Upper lobe of left lung (tissue), 6 donors: ENCODE results near the gene AP1G1. TPM values are rescaled to one million over a fixed set of nuclear protein-coding genes. Genes with fewer than 3 reads are reported as not detected.
A peak's percentile ranks its signal among the peaks of the same experiment; 100 is the strongest.
"Not testable (repeated sequence)": the region's sequence is repeated elsewhere in the genome, so short reads cannot be mapped to it uniquely, and the experiment has no call there.

Experiments
- ATAC-seq, 2 donors: fragments of 200-7000 bp; cut with Tn5 transposase; one replicate each; pipeline ENCODE4 v1.9.1; 2022; ENCODE audit warnings: mild to moderate bottlenecking in 2 of 2, moderate library complexity in 2 of 2; ENCODE audit not compliant: low FRiP score in 2 of 2
- DNase-seq, 2 donors: peaks; one replicate each; pipeline ENCODE4 v3.0.0-alpha.2; 2019 to 2020
- H3K27ac ChIP-seq, 4 donors: fragments of 200-600 bp; sonication (generic); one replicate each; pipeline ENCODE4 v1.5.1; 2016 to 2019
- H3K27me3 ChIP-seq, 4 donors: fragments of 200-600 bp; sonication (generic); one replicate each; pipeline ENCODE4 v1.5.1; 2017 to 2019
- H3K36me3 ChIP-seq, 4 donors: fragments of 200-600 bp; sonication (generic); one replicate each; pipeline ENCODE4 v1.5.1; 2016 to 2019
- H3K4me1 ChIP-seq, 4 donors: fragments of 200-600 bp; sonication (generic); one replicate each; pipeline ENCODE4 v1.5.1; 2018 to 2019
- H3K4me3 ChIP-seq, 4 donors: fragments of 200-600 bp; sonication (generic); one replicate each; pipeline ENCODE4 v1.5.1; 2017 to 2019; ENCODE audit warnings: mild to moderate bottlenecking in 2 of 4, moderate library complexity in 1 of 4
- H3K9me3 ChIP-seq, 4 donors: fragments of 200-600 bp; sonication (generic); one replicate each; pipeline ENCODE4 v1.5.1; 2018 to 2019
- EP300 ChIP-seq, 4 donors: sonication (generic); formaldehyde crosslinking; IDR thresholded peaks; one replicate each; pipeline ENCODE4 v1.5.1; 2017; ENCODE audit warnings: antibody characterized with exemption in 4 of 4, control low read depth in 2 of 4
- POLR2A ChIP-seq, 4 donors: fragments of 450-650 bp; IDR thresholded peaks; one replicate each; pipeline ENCODE4 v1.5.1; 2016 to 2017; ENCODE audit warnings: antibody characterized with exemption in 4 of 4, mild to moderate bottlenecking in 2 of 4
- POLR2AphosphoS5 ChIP-seq, 2 donors: sonication (generic); formaldehyde crosslinking; IDR thresholded peaks; one replicate each; pipeline ENCODE4 v1.5.1; 2017; ENCODE audit warnings: antibody characterized with exemption in 2 of 2
- WGBS, 2 donors: methylation state at CpG; one replicate each; pipeline ENCODE4 v1.1.5; 2017 to 2018; 5-methylcytosine and 5-hydroxymethylcytosine counted together
- total RNA-seq, 6 donors: library from RNA; depleted of rRNA in 4 of 6; stranded (reverse); fragments of >200 nt in 4 of 6; gene quantifications; one replicate each; pipeline versions ENCODE4 v1.1.0 to v1.2.1, GENCODE V29; 2016 to 2021
- TF ChIP-seq, protein P1 (sequence below), 6 experiments: fragments of 450-650 bp in 4 of 6; fragments of 200-600 bp in 2 of 6; sonication (generic) in 2 of 6; IDR thresholded peaks; one replicate each; pipeline ENCODE4 v1.5.1; 2016 to 2019; ENCODE audit warnings: antibody characterized with exemption in 6 of 6
- donor health status: DM: no; HTN: no; CAD: no; lungs with moderate emphysema.
- donor health status: DM: no; HTN: yes; CAD: no; lungs with severe emphysema.

The AP1G1 gene
- total RNA-seq, 6 donors from 2014 or later, result 63.7 to 145 (median 88.6) TPM

- Histone ChIP-seq H3K36me3 (peaks cover 0 to 10% (median 5%) of the 10 kb centered on the region in 4 donors), H3K9me3 (no peaks in the 10 kb centered on the region), H3K4me3 (no peak overlapping the region), H3K4me1 (no peaks in the 10 kb centered on the region), H3K27me3 (no peaks in the 10 kb centered on the region), H3K27ac (no peak overlapping the region)
- WGBS, 2 donors, result 90 to 97% methylated on average over 3 of the region's 3 CpGs
- no peak for TF ChIP-seq EP300 (IDR thresholded peaks at IDR 0.05)
- TF ChIP-seq, protein P1, sequence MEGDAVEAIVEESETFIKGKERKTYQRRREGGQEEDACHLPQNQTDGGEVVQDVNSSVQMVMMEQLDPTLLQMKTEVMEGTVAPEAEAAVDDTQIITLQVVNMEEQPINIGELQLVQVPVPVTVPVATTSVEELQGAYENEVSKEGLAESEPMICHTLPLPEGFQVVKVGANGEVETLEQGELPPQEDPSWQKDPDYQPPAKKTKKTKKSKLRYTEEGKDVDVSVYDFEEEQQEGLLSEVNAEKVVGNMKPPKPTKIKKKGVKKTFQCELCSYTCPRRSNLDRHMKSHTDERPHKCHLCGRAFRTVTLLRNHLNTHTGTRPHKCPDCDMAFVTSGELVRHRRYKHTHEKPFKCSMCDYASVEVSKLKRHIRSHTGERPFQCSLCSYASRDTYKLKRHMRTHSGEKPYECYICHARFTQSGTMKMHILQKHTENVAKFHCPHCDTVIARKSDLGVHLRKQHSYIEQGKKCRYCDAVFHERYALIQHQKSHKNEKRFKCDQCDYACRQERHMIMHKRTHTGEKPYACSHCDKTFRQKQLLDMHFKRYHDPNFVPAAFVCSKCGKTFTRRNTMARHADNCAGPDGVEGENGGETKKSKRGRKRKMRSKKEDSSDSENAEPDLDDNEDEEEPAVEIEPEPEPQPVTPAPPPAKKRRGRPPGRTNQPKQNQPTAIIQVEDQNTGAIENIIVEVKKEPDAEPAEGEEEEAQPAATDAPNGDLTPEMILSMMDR (IDR thresholded peaks at IDR 0.05), result no peak
- peak in 1 of 2 donors; percentile 19 for ATAC-seq
- DNase-seq, result no peak
These were observed 110.1 kb downstream of the AP1G1 start for GRCh38 chr16:71698491-71698890.

GRCh38 chr16:71693164-71693563 lies 115.5 kb downstream of the AP1G1 start:
- TF ChIP-seq POLR2AphosphoS5 (IDR thresholded peaks at IDR 0.05) (no peak), POLR2A (IDR thresholded peaks at IDR 0.05) (no peak), EP300 (IDR thresholded peaks at IDR 0.05) (no peak)
- TF ChIP-seq, protein P1 (IDR thresholded peaks at IDR 0.05), result no peak
- H3K4me3 ChIP-seq, result no peak overlapping the region

GRCh38 chr16:71689901-71690300 lies 118.7 kb downstream of the AP1G1 start:
- no peak for DNase-seq
- no peak overlapping the region for H3K4me3 ChIP-seq
- WGBS, 2 donors, result 0 to 80% methylated on average over 1 of the region's 1 CpG
- ATAC-seq, result no peak
- H3K4me1 ChIP-seq, result no peaks in the 10 kb centered on the region
- TF ChIP-seq, protein P1 (IDR thresholded peaks at IDR 0.05), result no peak
- TF ChIP-seq POLR2A (IDR thresholded peaks at IDR 0.05) (no peak), EP300 (IDR thresholded peaks at IDR 0.05) (no peak), POLR2AphosphoS5 (IDR thresholded peaks at IDR 0.05) (no peak)
- H3K27ac ChIP-seq, result no peak overlapping the region
- no peaks in the 10 kb centered on the region for H3K27me3 ChIP-seq
- H3K9me3 ChIP-seq, result no peaks in the 10 kb centered on the region
- H3K36me3 ChIP-seq, result peaks cover 0 to 28% (median 0%) of the 10 kb centered on the region in 4 donors

More at GRCh38 chr16:71693164-71693563, 115.5 kb downstream of the AP1G1 start:
- no peaks in the 10 kb centered on the region for H3K4me1 ChIP-seq
- H3K36me3 ChIP-seq, result peaks cover 0 to 26% (median 0%) of the 10 kb centered on the region in 4 donors
- H3K9me3 ChIP-seq, result no peaks in the 10 kb centered on the region
- no peak for ATAC-seq
- H3K27me3 ChIP-seq, result no peaks in the 10 kb centered on the region
- WGBS, 2 donors, result 92 to 97% methylated on average over 5 of the region's 5 CpGs
- no peak for DNase-seq
- H3K27ac ChIP-seq, result no peak overlapping the region

DNA sequence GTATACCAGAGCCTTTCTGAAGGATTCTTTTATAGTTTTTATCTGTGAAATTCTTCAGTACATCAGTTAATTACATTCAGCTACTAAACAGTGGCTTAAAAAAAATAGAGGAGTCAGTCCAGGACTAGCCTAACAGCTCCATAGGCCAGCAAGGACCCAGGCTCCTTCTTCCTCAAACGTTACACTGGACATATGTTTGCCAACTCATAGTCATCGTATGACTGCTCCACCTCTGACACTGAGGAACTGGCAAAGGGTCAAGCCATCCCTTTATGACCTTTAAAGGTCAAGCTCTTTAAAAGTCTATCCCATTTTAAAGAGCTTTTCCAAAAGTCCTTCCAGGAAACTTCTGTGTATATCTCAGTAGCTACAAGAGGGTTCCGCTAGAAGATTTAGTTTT lies 120.8 kb downstream of the AP1G1 start:
- no peaks in the 10 kb centered on the region for H3K9me3 ChIP-seq
- ATAC-seq (no peak), DNase-seq (no peak)
- H3K4me3 ChIP-seq, result no peak overlapping the region
- H3K36me3 ChIP-seq, result peaks cover 0 to 48% (median 3%) of the 10 kb centered on the region in 4 donors
- no peaks in the 10 kb centered on the region for H3K27me3 ChIP-seq
- H3K4me1 ChIP-seq, result no peaks in the 10 kb centered on the region
- TF ChIP-seq, protein P1 (IDR thresholded peaks at IDR 0.05), result no peak
- TF ChIP-seq EP300 (IDR thresholded peaks at IDR 0.05) (no peak), POLR2AphosphoS5 (IDR thresholded peaks at IDR 0.05) (no peak), POLR2A (IDR thresholded peaks at IDR 0.05) (no peak)
- H3K27ac ChIP-seq, result no peak overlapping the region
- 72 to 73% methylated on average over 3 of the region's 3 CpGs for WGBS, 2 donors

- peaks cover 0 to 52% (median 12%) of the 10 kb centered on the region in 4 donors for H3K36me3 ChIP-seq
- H3K4me1 ChIP-seq, H3K4me3 ChIP-seq, H3K27ac ChIP-seq, H3K27me3 ChIP-seq, DNase-seq, H3K9me3 ChIP-seq, ATAC-seq: not testable (repeated sequence)
- 94 to 98% methylated on average over 12 of the region's 12 CpGs for WGBS, 2 donors
These were observed 124.4 kb downstream of the AP1G1 start for GRCh38 chr16:71684280-71684679.
